Caco-2 (cell line): ENCODE measurements around the gene HSD17B8. TPM values are rescaled to one million over a fixed set of nuclear protein-coding genes. Genes with fewer than 3 reads are reported as not detected.

Experiments used
- BruUV-seq: library from RNA; stranded (reverse); fragments of 400-500 nt; replicated peaks from 2 replicates; lab custom pipeline; 2021; lab: Mats Ljungman, UMichigan
- CTCF ChIA-PET: fragments of 300-600 bp; sonication (Branson Sonifier 250); formaldehyde crosslinking; loops from one replicate; lab custom pipeline; 2022; ENCODE audit warnings: antibody characterized with exemption; lab: Charles Lee
- POLR2A ChIA-PET: fragments of 300-600 bp; sonication (Branson Sonifier 250); formaldehyde crosslinking; loops from one replicate; lab custom pipeline; 2022; ENCODE audit warnings: antibody characterized with exemption; lab: Charles Lee
- DNase-seq, 2 experiments: peaks; one replicate each; pipeline versions ENCODE4 v3.0.0 to v3.0.0-alpha.2; 2020 to 2022
- H3K27me3 ChIP-seq: replicated peaks from 2 replicates; pipeline ENCODE4 v1.6.0; 2011; ENCODE audit warnings: low read length; ENCODE audit not compliant: control insufficient read depth, insufficient read depth
- H3K36me3 ChIP-seq: 2 replicates; pipeline ENCODE4 v1.5.1; 2011; ENCODE audit warnings: low read length; ENCODE audit not compliant: control insufficient read depth, insufficient read depth
- H3K4me1 ChIP-seq: fragments of 250-450 bp; sonication (Bioruptor Pico); 2 replicates; pipeline ENCODE4 v1.5.1; 2020; ENCODE audit warnings: mild to moderate bottlenecking
- H3K4me3 ChIP-seq: 2 replicates; pipeline ENCODE4 v1.5.1; 2011; ENCODE audit warnings: low read depth, mild to moderate bottlenecking, control low read depth, low read length
- H3K9me3 ChIP-seq: fragments of 250-450 bp; sonication (Bioruptor Pico); 2 replicates; pipeline ENCODE4 v1.5.1; 2020; ENCODE audit warnings: mild to moderate bottlenecking, moderate library complexity
- H3K27ac Mint-ChIP-seq: one replicate; pipeline ENCODE4 v1.8.0; 2022; ENCODE audit warnings: mixed read lengths; ENCODE audit not compliant: unreplicated experiment
- H3K27me3 Mint-ChIP-seq: one replicate; pipeline ENCODE4 v1.8.0; 2022; ENCODE audit warnings: mixed read lengths; ENCODE audit not compliant: insufficient read depth, unreplicated experiment
- H3K36me3 Mint-ChIP-seq: one replicate; pipeline ENCODE4 v1.8.0; 2022; ENCODE audit warnings: mild to moderate bottlenecking, mixed read lengths; ENCODE audit not compliant: insufficient read depth, unreplicated experiment
- H3K4me1 Mint-ChIP-seq: one replicate; pipeline ENCODE4 v1.8.0; 2022; ENCODE audit warnings: low read depth, mixed read lengths; ENCODE audit not compliant: unreplicated experiment
- H3K4me3 Mint-ChIP-seq: one replicate; pipeline ENCODE4 v1.8.0; 2022; ENCODE audit warnings: mild to moderate bottlenecking, moderate library complexity, mixed read lengths; ENCODE audit not compliant: unreplicated experiment
- H3K9me3 Mint-ChIP-seq: one replicate; pipeline ENCODE4 v1.8.0; 2022; ENCODE audit warnings: mixed read lengths; ENCODE audit not compliant: unreplicated experiment
- intact Hi-C: fragments of 100-400 bp; cut with micrococcal nuclease; formaldehyde crosslinking; loops from one replicate; pipeline ENCODE4 v1.10.0; 2022; ENCODE audit not compliant: unreplicated experiment
- total RNA-seq: library from RNA; stranded (reverse); gene quantifications from 2 replicates; pipeline ENCODE4 v1.2.3, GENCODE V29; 2022
- TF ChIP-seq, protein P1 (sequence below), 2 experiments: fragments of 200-600 bp in 1 of 2; IDR thresholded peaks; 1 replicate in 1 of 2; 2 replicates in 1 of 2; pipeline versions ENCODE4 v1.5.1 to v1.8.0; 2011 to 2022; ENCODE audit warnings: antibody characterized with exemption in 1 of 2, control low read depth in 1 of 2, inconsistent platforms in 1 of 2, low read depth in 1 of 2, low read length in 1 of 2, mild to moderate bottlenecking in 1 of 2, moderate library complexity in 1 of 2; ENCODE audit not compliant: insufficient read depth in 1 of 2, severe bottlenecking in 1 of 2, unreplicated experiment in 1 of 2

HSD17B8 gene
- total RNA-seq, 1 experiment from 2014 or later = 10.0 TPM

DNA sequence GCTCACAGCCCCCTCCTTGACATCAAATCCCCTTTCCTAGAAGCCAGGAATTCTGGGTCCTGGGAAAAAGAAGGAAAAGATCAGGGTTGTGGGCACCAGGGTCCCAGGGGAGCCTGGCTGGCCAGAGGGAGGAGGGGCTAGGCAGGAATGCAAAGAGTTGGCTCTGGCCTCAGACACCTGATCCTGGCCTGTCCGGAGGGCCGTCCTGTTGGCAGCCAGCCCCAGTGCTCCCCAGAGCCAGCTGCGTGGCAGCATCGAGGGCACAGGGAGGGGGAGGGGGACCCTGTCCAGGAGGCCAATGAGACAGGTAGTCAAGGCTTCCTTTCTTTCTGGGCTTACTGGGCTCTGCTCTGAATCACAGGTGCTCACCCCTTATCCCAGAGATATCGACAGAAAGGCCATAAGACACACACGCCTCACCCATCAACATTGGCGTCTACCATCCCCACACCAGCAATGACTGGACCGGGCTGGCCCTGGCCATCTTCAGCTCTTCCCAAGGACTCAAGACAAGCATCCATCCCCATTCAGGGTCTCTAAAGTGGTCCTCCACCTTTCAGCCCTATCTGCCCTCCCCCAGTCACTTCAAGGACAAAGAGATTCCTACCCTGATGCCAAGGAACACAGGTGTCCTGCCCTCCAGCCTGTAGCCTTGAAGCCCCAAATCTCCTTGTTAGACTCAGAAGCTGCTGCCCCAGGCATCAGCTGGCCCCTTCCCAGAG lies 12.9 kb upstream of the HSD17B8 start:
- intact Hi-C loops = no loop called here
- Histone ChIP-seq H3K4me3 (no peak overlapping the region), H3K36me3 (no peaks in the 10 kb centered on the region; the same call in 1 of the 2 replicates), H3K27me3 (no peaks in the 10 kb centered on the region), H3K4me1 (no peaks in the 10 kb centered on the region), H3K9me3 (no peaks in the 10 kb centered on the region)
- BruUV-seq = no TSS peak
- H3K36me3 Mint-ChIP-seq = peaks cover 12% of the 10 kb centered on the region
- TF ChIP-seq, protein P1, sequence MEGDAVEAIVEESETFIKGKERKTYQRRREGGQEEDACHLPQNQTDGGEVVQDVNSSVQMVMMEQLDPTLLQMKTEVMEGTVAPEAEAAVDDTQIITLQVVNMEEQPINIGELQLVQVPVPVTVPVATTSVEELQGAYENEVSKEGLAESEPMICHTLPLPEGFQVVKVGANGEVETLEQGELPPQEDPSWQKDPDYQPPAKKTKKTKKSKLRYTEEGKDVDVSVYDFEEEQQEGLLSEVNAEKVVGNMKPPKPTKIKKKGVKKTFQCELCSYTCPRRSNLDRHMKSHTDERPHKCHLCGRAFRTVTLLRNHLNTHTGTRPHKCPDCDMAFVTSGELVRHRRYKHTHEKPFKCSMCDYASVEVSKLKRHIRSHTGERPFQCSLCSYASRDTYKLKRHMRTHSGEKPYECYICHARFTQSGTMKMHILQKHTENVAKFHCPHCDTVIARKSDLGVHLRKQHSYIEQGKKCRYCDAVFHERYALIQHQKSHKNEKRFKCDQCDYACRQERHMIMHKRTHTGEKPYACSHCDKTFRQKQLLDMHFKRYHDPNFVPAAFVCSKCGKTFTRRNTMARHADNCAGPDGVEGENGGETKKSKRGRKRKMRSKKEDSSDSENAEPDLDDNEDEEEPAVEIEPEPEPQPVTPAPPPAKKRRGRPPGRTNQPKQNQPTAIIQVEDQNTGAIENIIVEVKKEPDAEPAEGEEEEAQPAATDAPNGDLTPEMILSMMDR (IDR thresholded peaks at IDR 0.05; ENCODE audit: insufficient read depth in 1 of 2, low read depth in 1 of 2, low read length in 1 of 2, severe bottlenecking in 1 of 2, unreplicated experiment in 1 of 2) = no peak
- H3K27ac Mint-ChIP-seq = no peak overlapping the region
- H3K27me3 Mint-ChIP-seq = peaks cover 4% of the 10 kb centered on the region
- H3K4me1 Mint-ChIP-seq = no peaks in the 10 kb centered on the region
- CTCF ChIA-PET = interaction anchor here (0.5 kb wide), 1 partner anchor 35 kb away, joined by 3 read pairs; no protein-coding TSS in a partner anchor
- H3K4me3 Mint-ChIP-seq = no peak overlapping the region
- H3K9me3 Mint-ChIP-seq = no peaks in the 10 kb centered on the region
- POLR2A ChIA-PET = no interaction called here
- DNase-seq = no peak

DNA sequence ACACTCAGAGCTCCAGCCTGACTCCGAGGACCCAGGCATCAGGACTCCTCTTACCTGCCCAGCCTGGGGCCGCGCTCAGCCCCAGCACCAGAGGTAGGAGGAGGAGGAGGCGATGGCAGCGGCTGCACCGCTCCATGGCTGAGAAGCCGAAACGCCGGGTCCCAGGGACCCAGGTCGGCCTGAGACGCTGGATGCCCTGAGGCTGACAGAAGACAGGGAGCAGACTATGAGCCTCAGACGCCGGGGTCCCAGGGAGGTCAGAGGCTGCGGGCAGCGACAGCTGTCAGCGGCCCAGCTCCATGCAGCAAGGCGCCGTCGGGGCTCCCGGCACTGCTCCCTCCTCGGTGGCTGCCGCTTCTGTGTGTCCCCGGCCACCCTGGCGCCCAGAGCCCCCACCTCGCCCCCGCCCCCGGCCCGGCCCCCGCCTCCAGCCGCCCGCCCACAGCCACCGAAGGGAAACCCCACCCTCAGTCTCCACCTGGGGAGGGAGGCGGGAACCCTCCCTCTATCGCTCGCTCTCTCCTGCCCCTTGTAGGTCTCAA lies 12.3 kb upstream of the HSD17B8 start, which contains the start of gene COL11A2:
Gene COL11A2, minus strand, starts transcription at position 363 of the 542 bp plus-strand sequence. Its CDS starts 227 bp downstream, at position 136.
- peaks cover 12% of the 10 kb centered on the region for H3K36me3 Mint-ChIP-seq
- H3K9me3 Mint-ChIP-seq = no peaks in the 10 kb centered on the region
- no peak within 1 kb of the TSS for H3K27ac Mint-ChIP-seq
- TF ChIP-seq, protein P1 (IDR thresholded peaks at IDR 0.05; ENCODE audit: insufficient read depth in 1 of 2, low read depth in 1 of 2, low read length in 1 of 2, severe bottlenecking in 1 of 2, unreplicated experiment in 1 of 2) = no peak
- ChIA-PET POLR2A (no interaction called here), CTCF (no interaction called here)
- H3K36me3 ChIP-seq = no peaks in the 10 kb centered on the region; the same call in 1 of the 2 replicates
- H3K4me3 Mint-ChIP-seq = no peak within 1 kb of the TSS
- H3K27me3 ChIP-seq = no peaks in the 10 kb centered on the region
- H3K27me3 Mint-ChIP-seq = peaks cover 4% of the 10 kb centered on the region
- BruUV-seq = no TSS peak
- H3K4me1 ChIP-seq = no peaks in the 10 kb centered on the region; the same call in 1 of the 2 replicates
- no peak within 1 kb of the TSS for H3K4me3 ChIP-seq
- H3K4me1 Mint-ChIP-seq = peaks cover 1% of the 10 kb centered on the region
- H3K9me3 ChIP-seq = no peaks in the 10 kb centered on the region
- DNase-seq = no peak
- intact Hi-C loops = no loop called here

DNA sequence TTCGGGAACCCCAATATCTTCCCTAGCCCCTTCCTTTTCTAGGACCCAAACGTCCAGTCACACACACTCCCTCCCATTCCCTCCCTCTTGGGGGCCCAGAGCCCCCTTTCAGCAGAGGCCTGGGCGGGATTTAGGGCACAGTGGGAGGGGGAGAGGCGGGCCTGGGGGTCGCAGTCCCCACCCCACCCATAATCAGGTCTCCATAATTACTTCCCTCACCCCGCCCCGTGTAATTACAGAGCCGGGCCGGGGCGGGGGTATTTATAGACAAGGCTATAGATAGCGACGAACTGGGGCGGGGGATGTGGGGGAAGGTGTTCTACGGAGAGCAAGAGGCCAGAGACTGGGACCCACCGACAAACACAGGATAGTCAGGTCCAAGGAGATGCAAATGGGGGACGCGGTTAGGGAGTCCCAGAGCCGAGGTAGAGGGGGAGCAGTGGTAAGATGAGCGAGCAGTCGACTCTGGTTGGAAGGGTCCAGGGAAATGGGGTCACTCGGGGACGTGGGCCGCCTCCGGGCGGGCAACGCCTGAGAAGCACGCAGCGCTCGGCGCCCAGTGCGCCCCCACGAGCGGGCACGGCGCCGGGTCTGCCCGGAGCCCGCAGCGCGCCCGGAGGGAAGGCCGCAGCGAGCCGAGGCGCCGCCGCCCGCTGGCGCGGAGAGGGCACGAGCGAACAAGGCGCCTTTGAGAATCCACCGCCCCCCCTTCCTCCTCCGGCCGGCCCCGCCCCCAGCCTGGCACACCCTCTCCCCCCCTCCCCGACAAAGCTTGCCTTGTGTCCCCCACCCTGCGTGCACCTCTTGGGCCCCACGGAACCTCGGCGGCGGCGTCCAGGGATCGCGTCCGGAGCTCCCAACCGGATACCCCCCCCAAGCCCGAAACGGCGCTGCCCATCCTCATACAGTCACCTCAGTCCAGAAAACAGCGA lies 11.5 kb upstream of the HSD17B8 start:
- Mint-ChIP-seq H3K4me1 (peaks cover 9% of the 10 kb centered on the region), H3K27me3 (peaks cover 3% of the 10 kb centered on the region), H3K9me3 (no peaks in the 10 kb centered on the region), H3K27ac (no peak overlapping the region), H3K4me3 (no peak overlapping the region), H3K36me3 (peaks cover 17% of the 10 kb centered on the region)
- intact Hi-C loops = no loop called here
- TF ChIP-seq, protein P1 (IDR thresholded peaks at IDR 0.05; ENCODE audit: insufficient read depth in 1 of 2, low read depth in 1 of 2, low read length in 1 of 2, severe bottlenecking in 1 of 2, unreplicated experiment in 1 of 2) = no peak
- no peak for DNase-seq
- no peaks in the 10 kb centered on the region for H3K27me3 ChIP-seq
- POLR2A ChIA-PET = no interaction called here
- CTCF ChIA-PET = no interaction called here
- no TSS peak for BruUV-seq
- H3K4me1 ChIP-seq = peaks cover 7% of the 10 kb centered on the region
- H3K36me3 ChIP-seq = no peaks in the 10 kb centered on the region; the same call in 1 of the 2 replicates
- H3K4me3 ChIP-seq = no peak overlapping the region
- H3K9me3 ChIP-seq = no peaks in the 10 kb centered on the region
